ENCODE data around the gene LUZP2. TPM values are rescaled to one million over a fixed set of nuclear protein-coding genes. Genes with fewer than 3 reads are reported as not detected.

LUZP2 gene
- total and polyA plus RNA-seq, 12 donors = 11.2 to 72.0 (median 20.6) TPM

GRCh38 chr11:24556693-24557092 is 59.8 kb downstream of the LUZP2 start:
- WGBS, 4 donors = 85 to 89% (median 88%) methylated on average over 3 of the region's 3 CpGs
- Histone ChIP-seq H3K9me3 (replicated peaks in 1 of 3) (no peaks in the 10 kb centered on the region), H3K27ac (no peak overlapping the region), H3K27me3 (no peaks in the 10 kb centered on the region), H3K4me3 (no peak overlapping the region), H3K4me1 (replicated peaks in 1 of 2) (no peaks in the 10 kb centered on the region), H3K36me3 (replicated peaks in 1 of 2) (no peaks in the 10 kb centered on the region)
- TF ChIP-seq CTCF (IDR thresholded peaks at IDR 0.05) = no peak
- TF ChIP-seq POLR2A (IDR thresholded peaks at IDR 0.05) = no peak
- DNase-seq = no peak
- intact Hi-C loops (cut with DNase I) = no loop called here

DNA sequence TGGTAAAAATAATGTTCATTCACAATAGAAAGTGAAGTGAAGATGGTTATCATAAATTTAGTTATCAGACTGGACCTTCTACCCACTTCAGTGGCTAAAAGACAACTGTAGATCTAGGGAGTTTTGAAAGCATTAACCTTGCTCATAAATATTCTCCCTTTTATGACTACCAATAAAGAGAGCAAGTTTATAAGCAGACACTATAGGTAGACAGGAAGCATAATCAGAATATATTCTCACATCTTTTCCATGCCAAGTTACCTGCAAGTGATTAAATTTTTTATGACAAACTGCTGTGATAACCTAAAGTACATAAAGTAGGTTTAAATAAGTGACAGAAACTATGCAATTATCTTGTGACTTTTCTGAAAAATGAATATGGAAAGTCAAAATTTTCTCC is 62.5 kb downstream of the LUZP2 start:
- no peak for DNase-seq
- H3K9me3 ChIP-seq (replicated peaks in 1 of 3) = no peaks in the 10 kb centered on the region
- H3K4me1 ChIP-seq (replicated peaks in 1 of 2) = no peaks in the 10 kb centered on the region
- no peak overlapping the region for H3K4me3 ChIP-seq
- intact Hi-C loops (cut with DNase I) = no loop called here
- TF ChIP-seq POLR2A (IDR thresholded peaks at IDR 0.05) (no peak), CTCF (IDR thresholded peaks at IDR 0.05) (no peak)
- H3K36me3 ChIP-seq (replicated peaks in 1 of 2) = no peaks in the 10 kb centered on the region
- H3K27me3 ChIP-seq = no peaks in the 10 kb centered on the region
- H3K27ac ChIP-seq = no peak overlapping the region

GRCh38 chr11:24560324-24560723 is 63.5 kb downstream of the LUZP2 start:
- intact Hi-C loops (cut with DNase I) = no loop called here
- TF ChIP-seq CTCF (IDR thresholded peaks at IDR 0.05) (no peak), POLR2A (IDR thresholded peaks at IDR 0.05) (no peak)
- Histone ChIP-seq H3K27ac (no peak overlapping the region), H3K4me3 (no peak overlapping the region), H3K4me1 (replicated peaks in 1 of 2) (no peaks in the 10 kb centered on the region), H3K27me3 (no peaks in the 10 kb centered on the region), H3K9me3 (replicated peaks in 1 of 3) (no peaks in the 10 kb centered on the region), H3K36me3 (replicated peaks in 1 of 2) (no peaks in the 10 kb centered on the region)
- WGBS, 4 donors = 67 to 80% (median 78%) methylated on average over 4 of the region's 4 CpGs
- no peak for DNase-seq

DNA sequence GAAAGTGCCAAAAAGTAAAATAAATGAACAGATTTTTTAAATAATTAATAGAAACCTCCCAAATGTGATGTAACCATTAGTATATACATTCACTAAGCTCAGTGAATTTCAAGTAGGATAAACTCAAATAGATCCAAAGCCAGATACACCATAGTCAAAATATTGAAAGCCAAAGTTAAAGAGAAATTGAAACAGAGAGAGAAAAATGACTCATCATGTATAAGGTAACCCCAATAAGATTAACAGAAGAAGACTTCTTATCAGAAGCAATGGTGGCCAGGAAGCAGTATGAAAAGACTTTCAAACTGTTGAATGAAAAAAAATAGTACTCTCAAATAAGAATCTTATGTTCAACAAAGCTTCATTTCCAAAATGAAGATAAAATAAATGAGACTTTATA is 70.5 kb downstream of the LUZP2 start:
- Histone ChIP-seq H3K36me3 (replicated peaks in 1 of 2) (no peaks in the 10 kb centered on the region), H3K9me3 (replicated peaks in 1 of 3) (no peaks in the 10 kb centered on the region), H3K4me3 (no peak overlapping the region), H3K4me1 (replicated peaks in 1 of 2) (no peaks in the 10 kb centered on the region), H3K27ac (no peak overlapping the region), H3K27me3 (no peaks in the 10 kb centered on the region)
- DNase-seq = no peak
- intact Hi-C loops (cut with DNase I) = no loop called here
- no peak for TF ChIP-seq POLR2A (IDR thresholded peaks at IDR 0.05)
- no peak for TF ChIP-seq CTCF (IDR thresholded peaks at IDR 0.05)

Data from adrenal gland (tissue), 12 donors.